CD4-positive, alpha-beta T cell treated with Interleukin-1 beta for 1 hour (primary cell): ENCODE results near the gene SNX11.

Experiments used
- DNase-seq, 2 donors: peaks; one replicate each; pipeline ENCODE4 v3.0.0-alpha.2; 2020 to 2022

Gene SNX11

DNA sequence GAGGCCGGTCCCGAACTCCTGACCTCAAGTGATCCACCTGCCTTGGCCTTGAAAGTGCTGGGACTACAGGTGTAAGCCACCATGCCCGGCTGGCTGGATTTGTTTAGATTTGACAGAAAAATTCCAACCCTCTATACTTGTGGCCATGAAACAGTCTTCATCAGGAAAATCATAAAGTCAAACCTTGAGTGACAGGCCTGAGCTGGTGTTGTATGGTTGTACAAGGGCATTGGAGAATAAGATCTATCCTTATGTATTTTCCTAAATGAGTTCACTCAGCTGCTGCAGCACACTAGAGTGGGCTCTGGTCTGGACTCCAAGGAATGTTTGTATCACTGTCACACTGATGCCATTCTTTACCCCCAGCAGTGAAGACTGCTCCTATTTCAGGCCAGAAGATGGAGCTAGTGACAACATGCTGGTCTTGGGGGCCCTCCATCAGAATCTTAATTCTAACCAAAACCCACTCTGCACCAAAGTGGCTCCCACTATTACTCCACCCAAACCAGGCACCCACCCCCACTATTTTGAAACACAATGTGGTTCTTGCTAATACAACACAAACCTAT, 27.4 kb downstream of the SNX11 start:
- DNase-seq, result no peak

DNA sequence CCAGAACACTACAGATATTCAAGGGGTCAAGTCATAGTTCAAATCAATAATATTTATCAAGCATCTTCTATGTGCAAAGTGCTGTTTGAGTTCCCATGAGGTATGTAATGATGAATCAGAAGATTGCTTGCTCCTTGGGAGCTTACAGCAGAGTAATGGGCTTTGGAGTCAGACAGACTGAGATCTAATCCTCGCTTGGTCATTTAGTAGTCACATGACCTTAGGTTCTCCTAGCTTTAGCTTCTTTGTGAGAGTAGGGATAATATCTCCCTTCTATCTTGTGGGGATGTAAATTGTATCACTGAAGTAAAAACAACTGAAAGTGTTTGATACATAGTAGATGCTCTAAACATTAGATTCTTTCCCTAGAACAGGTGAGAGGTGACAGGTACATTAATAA, 30.1 kb downstream of the SNX11 start:
- no peak for DNase-seq

DNA sequence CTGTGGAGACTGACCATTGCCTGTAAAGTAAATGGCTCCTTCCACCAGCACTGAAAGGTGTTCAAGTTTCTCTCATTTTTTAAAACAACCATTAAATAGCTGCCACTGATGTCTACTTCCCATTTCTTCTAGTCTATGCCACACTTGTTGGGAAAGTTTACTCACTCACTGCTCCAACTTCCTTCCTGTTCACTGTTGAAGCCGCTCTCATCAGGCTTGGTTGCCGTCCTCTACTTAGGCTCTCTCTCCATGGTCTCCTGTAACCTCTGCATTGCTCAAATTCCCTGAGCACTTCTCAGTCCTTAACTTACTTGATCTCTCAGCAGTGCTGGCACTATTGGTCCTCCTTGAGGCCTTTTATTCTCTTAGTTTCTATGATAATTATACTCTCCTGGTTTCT, 32.4 kb downstream of the SNX11 start:
- no peak for DNase-seq

DNA sequence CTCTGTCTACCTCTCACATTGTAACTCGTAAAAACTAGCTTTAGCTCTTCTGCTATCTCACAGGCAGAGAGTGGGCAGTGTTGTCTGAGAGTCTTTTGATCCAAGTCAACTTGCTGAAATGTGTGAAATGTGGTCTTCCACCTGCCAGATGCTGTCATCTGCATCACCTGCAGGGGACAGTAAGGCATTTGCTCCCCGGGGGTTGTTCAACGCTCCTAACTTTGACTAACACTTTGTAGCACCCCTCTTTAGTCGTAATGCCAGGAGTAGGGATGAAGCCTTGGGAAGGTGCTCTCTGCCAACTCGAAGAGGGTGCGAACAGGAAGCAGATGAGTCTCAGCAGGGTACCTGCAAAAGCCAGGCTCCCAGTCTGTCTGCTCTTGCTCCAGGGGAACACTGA, 36.1 kb downstream of the SNX11 start:
- DNase-seq, result no peak

DNA sequence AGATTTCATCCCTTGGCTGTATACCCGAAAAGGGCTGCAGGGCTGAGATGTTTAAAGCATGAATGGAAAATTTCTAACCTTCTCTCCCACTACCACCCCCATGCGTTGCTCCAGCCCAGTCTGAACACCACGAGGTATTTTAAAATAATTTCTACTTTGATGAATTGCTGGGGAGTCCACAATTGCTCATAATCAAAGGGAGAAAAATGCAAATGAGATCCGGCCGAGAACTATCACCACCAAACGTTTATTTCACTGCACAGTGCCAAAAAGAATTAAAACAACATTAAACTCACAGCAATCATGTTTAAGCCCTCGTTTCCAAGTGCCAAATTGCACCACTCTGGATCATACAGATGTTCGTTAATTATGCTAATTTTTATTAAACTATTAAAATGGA, 36.7 kb downstream of the SNX11 start:
- DNase-seq, result no peak

DNA sequence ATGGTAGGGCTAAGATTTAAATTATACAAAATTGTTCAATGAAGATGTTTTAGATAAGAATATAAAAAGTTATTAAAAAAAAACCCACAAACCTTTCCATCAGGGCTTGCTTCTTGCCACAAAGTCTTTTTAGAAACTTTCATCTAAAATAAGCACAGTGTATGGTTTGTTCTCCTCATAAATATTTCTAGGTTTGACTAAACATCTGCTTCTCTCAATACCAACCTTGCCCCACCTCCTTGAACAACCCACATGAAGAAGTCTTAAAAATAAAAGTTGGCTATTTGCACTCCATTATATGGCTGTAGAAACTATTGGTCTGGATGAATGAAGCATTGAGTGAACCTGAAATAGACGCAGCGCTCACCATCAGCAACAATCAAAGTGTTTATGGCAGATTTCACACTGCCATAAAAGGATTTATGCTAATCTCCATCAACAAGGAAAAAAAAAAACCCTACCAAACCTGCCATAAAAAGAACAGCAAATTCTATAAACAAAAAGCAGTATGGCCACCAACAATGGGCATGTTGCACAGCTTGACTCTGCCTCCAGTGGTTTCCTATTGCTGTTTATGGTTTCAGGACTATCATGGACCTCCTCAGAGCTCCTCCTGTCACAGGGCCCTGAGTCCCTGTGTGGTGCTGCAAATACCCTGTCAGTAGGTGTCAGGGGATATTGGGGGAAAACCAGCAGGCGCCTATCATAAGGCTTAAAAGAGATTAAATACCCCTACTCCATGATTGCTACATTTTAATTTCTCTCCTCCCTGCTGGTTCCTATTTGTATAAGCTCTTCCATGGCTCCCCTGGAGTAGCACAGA, 37.6 kb downstream of the SNX11 start:
- no peak for DNase-seq

DNA sequence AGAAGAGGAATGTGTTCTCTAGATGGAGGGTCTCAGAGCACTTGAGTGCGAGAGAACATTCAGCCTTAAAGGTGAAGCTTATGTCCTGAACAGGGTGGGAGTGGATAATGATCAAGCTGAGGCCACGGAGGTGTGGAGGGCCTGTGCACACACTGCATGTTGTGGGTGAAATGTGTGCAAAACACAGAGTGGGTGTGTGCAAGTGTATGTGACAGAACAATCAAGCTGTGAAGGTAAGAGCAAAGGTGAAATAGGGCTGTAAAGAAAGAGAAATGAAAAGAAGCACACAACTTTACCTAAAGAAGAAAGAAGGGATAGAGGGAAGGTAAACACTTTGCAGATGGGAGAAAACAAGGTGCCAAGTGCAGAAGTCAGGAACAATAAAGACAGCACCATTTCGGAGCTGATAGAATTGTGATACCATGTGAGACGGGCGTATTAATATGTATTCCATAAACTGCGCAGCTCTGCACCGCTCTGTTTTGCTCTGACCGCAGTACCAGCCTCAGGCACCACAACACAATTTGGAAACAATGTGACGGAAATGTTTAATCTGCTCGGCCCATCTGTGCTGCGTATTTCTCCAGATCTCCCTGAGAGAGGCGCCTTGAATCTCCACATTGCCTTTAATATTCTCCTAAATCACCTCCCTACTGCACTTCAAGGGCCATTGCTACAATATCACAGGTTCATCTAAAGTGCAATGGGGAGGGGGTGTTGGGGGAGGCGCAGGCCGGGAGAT, 40.6 kb downstream of the SNX11 start:
- no peak for DNase-seq

DNA sequence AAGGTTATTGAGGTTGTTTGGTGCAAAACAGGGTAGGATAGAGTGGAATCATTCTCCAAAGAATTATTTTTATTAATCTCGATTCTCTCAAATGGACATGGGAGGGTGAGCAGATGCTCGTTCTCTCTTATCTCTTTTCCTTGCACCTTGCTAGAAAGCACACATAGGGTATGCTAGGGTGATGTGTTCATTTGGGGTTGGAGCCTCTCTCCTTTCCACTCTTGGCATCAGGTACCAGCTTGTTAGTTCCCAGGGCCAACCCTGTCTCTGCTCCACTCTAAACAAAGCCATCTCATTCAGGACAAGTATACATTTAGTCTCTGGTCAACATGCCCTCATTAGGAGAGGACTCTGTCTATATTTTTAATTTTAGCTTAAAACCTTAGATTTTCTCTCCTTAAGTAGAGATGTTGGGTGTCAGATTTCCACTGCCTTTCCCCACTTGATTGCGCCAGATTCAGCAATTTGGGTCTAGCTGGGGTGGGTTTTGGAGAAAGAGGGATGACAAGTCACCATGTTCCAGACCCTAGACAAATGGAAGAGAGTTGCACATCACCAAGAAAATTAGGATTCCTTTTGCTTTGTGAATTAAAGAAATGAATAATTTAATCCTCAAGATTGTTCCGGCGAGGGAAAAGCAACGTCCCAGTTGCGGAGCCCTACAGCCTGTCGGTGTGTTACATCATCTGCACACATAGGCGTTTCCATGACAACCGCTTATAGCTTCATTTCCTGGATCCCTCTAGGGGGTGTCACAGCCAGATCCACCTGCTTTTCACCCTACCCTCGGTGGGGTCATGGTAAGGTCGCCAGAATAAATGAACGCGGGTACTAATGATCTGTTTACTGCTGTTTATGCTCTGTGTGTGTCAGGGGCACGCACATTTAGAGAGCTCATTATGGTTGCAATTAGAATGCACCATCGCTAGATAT, 41.6 kb downstream of the SNX11 start:
- no peak for DNase-seq

DNA sequence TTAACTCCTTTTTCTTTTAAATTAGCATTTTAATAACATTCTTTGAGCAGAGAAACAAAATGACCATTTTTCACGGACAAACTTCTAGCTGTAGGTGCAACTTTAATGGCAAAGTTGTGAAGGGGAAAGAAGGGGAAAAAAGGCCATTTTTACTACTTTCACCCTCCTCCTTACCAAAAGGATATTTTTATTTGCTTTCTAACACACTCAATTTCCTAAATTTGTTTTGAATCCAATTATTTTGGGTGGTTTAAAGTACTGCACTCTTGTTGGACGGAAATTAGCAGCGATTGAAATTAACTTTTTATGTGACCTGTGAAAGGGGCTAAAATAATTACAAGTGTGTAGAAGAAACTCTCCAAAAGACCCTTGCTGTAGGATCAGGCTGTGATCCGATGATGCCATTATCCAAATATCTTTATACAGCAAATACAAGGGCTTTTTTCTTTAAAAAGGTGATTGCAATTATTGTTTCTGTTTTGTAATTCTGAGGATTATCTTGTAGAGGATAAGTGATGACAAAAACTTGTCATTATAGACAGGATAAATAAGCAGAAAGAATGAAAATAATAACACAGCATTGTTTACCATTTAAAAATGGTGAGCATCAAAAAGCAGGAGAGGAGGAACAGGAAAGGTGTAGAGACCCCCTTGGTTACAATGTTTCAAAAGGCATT, 42.4 kb downstream of the SNX11 start:
- DNase-seq, result no peak

DNA sequence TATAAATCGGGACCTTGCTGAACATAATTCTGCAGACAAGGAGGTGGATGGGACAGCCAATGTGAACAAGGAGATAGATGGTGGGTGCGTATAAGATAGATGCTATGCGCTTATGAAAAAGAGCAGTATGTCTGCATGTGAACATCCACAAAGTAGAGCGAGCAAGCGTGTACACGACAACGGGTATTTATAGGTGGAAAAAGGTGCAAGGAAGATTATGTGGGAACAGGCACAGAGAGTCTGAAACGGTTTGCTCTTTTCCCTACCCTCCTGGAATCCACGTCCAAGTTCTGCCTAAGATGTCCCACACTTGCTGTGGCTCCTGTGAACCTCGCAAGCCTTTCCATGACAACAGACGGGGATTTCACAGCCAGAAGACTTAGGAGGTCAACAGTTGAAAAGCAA, 43.0 kb downstream of the SNX11 start:
- no peak for DNase-seq

DNA sequence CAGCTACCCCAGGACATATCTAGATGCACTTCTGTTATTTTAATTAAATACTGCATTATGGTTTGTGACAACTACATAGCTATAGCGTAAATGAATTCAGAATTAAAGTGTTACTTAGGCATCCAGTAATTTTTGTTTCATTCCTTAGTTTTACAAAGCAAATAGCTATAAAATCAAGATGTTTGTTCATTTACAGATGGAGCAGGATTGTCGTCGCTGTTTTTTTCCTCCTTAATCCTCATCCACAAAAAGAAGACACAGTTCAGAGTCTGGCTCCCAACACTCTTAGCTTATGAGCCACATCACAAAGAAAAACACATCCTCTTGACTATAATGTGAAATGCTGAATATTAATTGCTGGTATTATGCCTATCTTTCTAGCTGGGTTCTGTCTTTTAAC, 43.7 kb downstream of the SNX11 start:
- no peak for DNase-seq

DNA sequence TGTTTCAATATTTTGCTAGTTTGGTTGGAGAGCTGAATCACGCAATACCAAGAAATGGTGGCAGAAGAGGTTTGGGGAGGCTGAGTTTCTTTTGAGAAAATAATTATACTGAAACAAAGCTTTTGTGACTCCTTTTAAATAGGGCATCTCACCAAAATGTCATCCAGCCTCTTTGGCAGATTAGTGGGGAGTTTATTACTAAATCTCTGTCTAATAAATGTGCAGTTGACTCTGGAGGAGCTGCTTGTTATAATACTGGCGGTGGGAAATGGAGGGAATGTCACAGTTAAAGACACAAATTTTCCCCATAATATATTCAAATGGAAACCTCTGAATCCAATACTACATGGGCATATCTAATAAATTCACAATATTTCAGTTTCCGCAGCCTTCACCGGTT, 44.7 kb downstream of the SNX11 start:
- DNase-seq, result no peak

DNA sequence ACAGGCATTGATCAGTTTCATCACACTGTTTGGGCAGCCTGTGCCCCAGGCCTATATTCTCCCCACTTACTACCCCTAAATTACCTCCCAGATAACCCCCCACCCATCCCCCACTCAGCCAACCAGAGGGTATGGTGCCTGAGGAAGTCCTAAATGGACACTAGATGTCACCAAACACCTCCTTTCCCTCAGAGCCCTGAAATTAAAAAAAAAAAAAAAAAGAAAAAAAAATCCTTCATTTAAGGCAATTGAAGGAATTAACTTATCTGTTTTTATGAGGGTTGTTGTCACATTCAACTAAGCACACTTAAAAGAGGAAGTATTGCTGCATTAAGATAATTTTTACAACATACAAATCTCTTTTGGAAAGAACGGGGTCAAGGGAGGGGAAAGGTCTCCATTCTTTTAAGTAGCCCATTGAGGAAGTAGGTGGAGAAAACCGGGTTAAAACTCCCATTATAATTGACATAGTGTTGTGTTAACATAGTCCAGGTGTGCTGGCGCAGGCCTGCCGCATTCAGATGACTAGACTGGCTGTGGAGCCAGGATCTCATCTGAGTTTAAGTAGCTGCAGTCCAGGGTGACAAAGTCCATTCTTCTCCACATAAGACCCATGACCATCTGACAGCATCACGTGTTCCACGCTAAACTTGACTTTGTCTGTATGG, 46.3 kb downstream of the SNX11 start:
- no peak for DNase-seq

DNA sequence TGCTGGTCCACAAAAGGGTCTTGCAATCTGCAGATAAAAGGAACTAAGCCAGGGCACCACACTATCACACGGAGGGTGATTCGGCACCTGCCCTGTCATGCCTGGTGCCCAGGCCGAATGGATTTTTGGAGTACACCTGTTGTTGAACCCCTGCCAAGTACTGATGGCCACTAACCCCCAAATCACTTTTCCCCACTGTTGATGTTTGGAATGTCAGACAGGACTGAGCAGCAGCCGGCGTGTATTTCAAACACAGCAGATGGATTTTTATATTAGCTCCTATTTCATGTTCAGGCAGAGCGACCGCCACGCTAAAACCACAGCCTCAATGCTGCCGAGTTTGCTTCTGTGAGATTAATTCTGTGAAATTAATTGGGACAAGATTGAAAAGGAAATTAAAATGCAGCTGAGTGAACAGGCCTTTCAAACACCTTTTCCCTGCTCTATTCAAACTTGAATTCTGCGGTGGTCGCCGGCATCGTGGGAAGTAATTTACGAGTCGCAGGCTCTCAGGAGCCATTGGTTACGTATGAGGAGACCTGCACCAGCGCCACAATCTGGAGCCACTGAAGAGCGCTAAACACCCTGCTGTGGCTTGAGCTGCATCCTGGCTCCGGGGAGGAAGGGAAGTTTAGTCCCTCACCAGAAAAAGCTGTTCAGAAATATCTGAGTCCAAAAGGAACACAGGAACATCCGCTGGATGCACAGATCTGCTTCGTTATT, 48.5 kb downstream of the SNX11 start:
- DNase-seq, result no peak

DNA sequence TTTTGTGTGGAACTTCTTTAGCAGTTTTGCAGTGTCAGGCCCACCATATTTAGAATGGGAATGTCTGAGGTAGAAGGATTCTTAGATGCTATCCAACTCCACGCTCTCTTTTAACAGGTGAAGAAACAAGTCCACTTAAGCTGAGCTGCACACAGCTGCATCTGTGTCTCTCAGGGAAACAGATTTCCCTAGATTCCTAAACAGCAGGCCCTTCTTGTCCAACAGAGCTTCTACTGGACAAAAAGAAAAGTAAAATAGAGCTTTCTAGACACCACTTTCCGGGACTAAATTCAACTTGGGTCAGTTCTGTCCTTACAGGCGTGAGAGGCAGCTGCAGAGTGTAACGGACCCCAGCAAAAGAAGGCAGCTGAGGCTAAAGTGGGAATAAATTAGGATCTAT, 51.7 kb downstream of the SNX11 start:
- no peak for DNase-seq

DNA sequence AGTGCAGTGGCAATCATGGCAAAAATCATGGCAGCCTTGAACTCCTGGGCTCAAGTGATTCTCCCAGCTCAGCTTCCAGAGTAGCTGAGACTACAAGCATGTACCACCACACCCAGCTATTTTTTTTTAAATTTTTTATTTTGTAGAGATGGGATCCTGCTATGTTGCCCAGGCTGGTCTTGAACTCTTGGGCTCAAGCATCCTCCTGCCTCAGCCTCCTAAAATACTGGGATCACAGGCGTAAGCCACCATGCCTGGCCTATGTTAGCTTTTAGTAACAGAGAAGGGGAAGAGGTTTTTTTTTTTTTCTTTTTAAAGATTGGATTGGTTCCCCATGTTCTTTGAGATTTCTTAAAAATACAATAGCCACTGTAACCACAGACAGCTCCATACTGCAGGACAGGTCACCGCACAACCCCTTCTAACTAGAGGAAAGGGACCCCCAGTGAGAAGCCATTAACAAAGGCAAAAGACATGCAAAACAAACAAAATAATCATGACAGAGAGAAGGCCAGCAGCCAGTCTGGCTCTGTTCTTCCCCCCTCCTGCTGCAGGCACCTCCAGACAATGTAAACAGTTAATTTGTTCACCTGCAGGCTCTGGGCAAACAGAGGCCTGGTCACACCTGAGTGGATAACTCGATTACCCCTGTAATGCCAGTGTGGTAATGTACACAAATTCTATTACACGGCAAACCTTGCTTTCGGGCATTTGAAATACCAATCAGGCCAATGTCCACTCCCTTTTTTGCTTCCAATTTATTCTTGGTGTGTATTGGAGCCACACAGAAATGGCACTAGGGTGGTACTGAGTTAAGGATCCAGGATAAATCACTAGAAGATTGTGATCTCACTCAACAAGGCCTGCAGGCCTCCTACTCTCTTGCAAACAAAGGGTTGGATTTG, 52.9 kb downstream of the SNX11 start:
- DNase-seq, result no peak

DNA sequence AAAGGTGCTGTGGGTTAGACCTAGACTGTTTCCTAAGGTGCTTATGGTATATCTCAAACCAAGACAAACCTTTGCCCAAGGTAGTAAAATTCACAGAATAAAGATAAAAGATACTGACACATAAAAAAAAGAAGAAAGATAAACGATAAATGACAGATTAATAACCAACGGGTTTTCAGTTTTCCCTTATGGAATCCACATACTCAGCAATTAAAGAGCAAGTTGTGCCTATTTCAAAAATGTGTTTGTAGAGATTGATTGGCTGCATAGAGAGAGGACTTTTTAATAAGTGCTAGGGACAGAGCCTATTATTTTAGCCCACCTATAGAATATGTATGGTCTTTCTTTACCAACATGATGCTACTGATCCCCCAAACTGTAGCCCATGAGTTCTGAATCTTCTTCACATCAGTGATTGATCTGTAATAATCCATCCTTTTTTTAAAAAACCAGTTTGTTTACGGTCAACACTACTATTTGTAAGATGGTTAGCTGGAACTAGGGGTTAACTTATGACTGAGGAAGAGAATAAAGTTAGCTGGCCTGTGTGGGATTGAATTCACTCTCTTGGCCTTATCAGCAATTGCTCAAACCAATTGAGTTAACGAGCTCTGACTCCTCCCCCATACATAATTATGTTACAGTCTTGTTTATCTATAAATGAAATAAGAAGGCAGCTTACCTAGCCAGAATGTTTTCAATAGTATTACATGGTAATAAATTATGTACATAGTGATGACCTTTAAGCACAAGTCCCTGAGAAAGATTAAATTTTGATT, 53.8 kb downstream of the SNX11 start:
- DNase-seq, result no peak

DNA sequence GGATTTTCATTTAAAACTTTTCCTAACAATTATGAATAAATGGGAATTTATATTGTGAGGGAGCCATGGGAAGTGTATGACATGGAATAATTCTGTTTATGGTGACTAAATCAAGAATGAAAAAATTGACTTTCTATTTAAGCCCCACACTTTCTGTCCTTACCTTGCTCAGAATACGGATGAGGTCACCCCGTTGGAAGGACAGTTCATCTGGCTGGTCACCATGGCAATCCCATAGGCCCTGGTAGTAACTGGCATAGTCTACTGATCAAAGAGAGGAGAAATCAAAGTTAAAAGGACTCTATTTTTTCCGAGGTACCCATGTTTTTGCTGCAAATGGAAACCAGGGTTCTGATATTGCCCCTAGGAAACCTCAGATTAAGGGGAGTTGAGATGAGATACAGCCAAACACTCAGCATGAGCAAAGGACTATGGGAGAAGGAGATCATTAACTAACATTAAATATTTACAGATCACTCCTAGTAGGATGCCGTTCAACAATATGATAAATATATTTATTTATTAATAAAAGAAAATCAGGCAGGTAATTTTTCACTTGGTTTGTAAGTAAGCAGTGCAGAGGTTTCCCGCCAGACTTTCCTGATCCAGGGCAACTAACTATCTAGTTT, 54.9 kb downstream of the SNX11 start:
- DNase-seq, result no peak
